SU-DHL-6 (cell line): ENCODE results near the gene SEBOX.

Source experiments
- EZH2phosphoT487 ChIP-seq: fragments of 200-600 bp; sonication (generic), shearing (Covaris generic); conservative IDR thresholded peaks from 2 replicates; pipeline ENCODE4 v1.6.1; 2018; ENCODE audit warnings: mild to moderate bottlenecking, antibody characterized with exemption, low read length, moderate library complexity, mixed read lengths
- TF ChIP-seq, protein P1 (sequence below): fragments of 200-600 bp; sonication (generic); IDR thresholded peaks from one replicate; pipeline ENCODE4 v1.5.1; 2017; ENCODE audit warnings: antibody characterized with exemption, mild to moderate bottlenecking, low read length, moderate library complexity; ENCODE audit not compliant: insufficient read depth, poor library complexity, severe bottlenecking

GRCh38 chr17:28331891-28332420 is 33.0 kb downstream of the SEBOX start:
- TF ChIP-seq, protein P1, sequence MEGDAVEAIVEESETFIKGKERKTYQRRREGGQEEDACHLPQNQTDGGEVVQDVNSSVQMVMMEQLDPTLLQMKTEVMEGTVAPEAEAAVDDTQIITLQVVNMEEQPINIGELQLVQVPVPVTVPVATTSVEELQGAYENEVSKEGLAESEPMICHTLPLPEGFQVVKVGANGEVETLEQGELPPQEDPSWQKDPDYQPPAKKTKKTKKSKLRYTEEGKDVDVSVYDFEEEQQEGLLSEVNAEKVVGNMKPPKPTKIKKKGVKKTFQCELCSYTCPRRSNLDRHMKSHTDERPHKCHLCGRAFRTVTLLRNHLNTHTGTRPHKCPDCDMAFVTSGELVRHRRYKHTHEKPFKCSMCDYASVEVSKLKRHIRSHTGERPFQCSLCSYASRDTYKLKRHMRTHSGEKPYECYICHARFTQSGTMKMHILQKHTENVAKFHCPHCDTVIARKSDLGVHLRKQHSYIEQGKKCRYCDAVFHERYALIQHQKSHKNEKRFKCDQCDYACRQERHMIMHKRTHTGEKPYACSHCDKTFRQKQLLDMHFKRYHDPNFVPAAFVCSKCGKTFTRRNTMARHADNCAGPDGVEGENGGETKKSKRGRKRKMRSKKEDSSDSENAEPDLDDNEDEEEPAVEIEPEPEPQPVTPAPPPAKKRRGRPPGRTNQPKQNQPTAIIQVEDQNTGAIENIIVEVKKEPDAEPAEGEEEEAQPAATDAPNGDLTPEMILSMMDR, result no peak
- no peak for TF ChIP-seq EZH2phosphoT487
